ENCODE results near the gene IL37. TPM values are rescaled to one million over a fixed set of nuclear protein-coding genes. Genes with fewer than 3 reads are reported as not detected.

Gene IL37
- total and polyA plus RNA-seq, 2 of the 13 experiments (the other 11 are each of a cell fraction or from before 2014, with no cell fraction given) = not detected

DNA sequence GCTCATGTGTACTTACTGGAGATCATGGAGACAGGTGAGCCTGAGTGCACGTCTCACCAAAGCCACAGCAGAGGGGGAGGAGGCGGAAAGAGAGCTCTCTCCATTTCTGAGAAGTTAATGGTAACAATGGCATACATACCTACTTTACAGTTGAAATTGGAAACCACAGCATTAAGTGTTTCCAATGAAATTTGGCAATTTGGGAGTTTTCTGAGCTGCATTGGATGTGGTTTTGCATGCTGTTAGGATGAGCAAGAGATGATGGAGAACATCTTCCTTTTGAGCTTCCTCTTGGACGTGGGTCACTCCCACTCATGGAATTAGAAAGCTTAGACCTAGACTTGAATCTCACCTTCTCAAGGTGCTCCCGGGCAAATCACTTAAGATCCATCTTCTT, 25.5 kb upstream of the IL37 start:
- 32% methylated on average over 4 of the region's 4 CpGs for WGBS (ENCODE audit: low lambda C conversion rate)
- no peaks in the 10 kb centered on the region for H3K9me3 ChIP-seq (ENCODE audit: low read length)
- no peaks in the 10 kb centered on the region for H3K36me3 ChIP-seq (replicated peaks in 1 of 2; ENCODE audit: control insufficient read depth in 1 of 2, insufficient read depth in 2 of 2, low read length in 2 of 2)
- ATAC-seq = peak; percentile 28; the same call in 2 of the 3 replicates
- H3K27me3 ChIP-seq (ENCODE audit: control insufficient read depth in 1 of 2, insufficient read depth in 2 of 2, low read length in 2 of 2) = peaks cover 0 to 7% of the 10 kb centered on the region in 2 experiments; a peak in 2 of 5 replicates
- no peak overlapping the region for H3K9ac ChIP-seq (ENCODE audit: insufficient read depth, low read depth, low read length)
- BruUV-seq (replicated peaks) = no TSS peak
- H3K4me2 ChIP-seq (ENCODE audit: low read depth, low read length) = peak overlapping the region; percentile 1; the same call in 1 of the 2 replicates
- H3K79me2 ChIP-seq (ENCODE audit: insufficient read depth, low read length) = no peaks in the 10 kb centered on the region
- POLR2A ChIA-PET = no interaction called here
- DNase-seq (ENCODE audit: low spot score) = no peak
- in situ Hi-C loops (cut with HindIII; ENCODE audit: extremely low pct_ligation_motif_present, low pct_unique_long_range_greater_than_20kb) (no loop called here), intact Hi-C loops (cut with micrococcal nuclease; ENCODE audit: unreplicated experiment) (loop anchor here (1.0 to 10.0 kb wide), 2 partner anchors 136 to 271 kb away; no protein-coding TSS in a partner anchor)
- TF ChIP-seq ZNF839 (CRISPR knock-in tag; IDR thresholded peaks at IDR 0.05; ENCODE audit: borderline replicate concordance) (no peak), ASH2L (IDR thresholded peaks at IDR 0.05; ENCODE audit: insufficient read length, low read depth, low read length) (no peak), RARG (CRISPR knock-in tag; IDR thresholded peaks at IDR 0.05; ENCODE audit: low read depth) (no peak), ZNF34 (CRISPR knock-in tag; IDR thresholded peaks at IDR 0.05; ENCODE audit: borderline replicate concordance) (no peak), ZNF382 (CRISPR knock-in tag; IDR thresholded peaks at IDR 0.05; ENCODE audit: borderline replicate concordance) (no peak), CBX1 (IDR thresholded peaks at IDR 0.05; ENCODE audit: low read depth) (no peak)
- TF ChIP-seq, protein P1, sequence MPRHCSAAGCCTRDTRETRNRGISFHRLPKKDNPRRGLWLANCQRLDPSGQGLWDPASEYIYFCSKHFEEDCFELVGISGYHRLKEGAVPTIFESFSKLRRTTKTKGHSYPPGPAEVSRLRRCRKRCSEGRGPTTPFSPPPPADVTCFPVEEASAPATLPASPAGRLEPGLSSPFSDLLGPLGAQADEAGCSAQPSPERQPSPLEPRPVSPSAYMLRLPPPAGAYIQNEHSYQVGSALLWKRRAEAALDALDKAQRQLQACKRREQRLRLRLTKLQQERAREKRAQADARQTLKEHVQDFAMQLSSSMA (CRISPR knock-in tag; IDR thresholded peaks at IDR 0.05) = no peak
- H4K20me1 ChIP-seq (ENCODE audit: insufficient read depth, low read length) = no peaks in the 10 kb centered on the region
- peaks cover 25% of the 10 kb centered on the region for H3K4me1 ChIP-seq (ENCODE audit: insufficient read depth, low read length)
- no peak for FAIRE-seq
- no peak overlapping the region for H3K27ac ChIP-seq (ENCODE audit: extremely low read length, insufficient read depth, low read length)
- CTCF ChIA-PET (ENCODE audit: low intra/inter-chr PET ratio, low total read pairs) = interaction anchor here (5.8 kb wide), 1 partner anchor 136 kb away, joined by 86 read pairs; no protein-coding TSS in a partner anchor
- no peak overlapping the region for H3K4me3 ChIP-seq (replicated peaks in 1 of 3; ENCODE audit: insufficient read depth in 1 of 3, low read depth in 2 of 3, low read length in 3 of 3)
- no peak overlapping the region for H2AFZ ChIP-seq (ENCODE audit: low read length)

DNA sequence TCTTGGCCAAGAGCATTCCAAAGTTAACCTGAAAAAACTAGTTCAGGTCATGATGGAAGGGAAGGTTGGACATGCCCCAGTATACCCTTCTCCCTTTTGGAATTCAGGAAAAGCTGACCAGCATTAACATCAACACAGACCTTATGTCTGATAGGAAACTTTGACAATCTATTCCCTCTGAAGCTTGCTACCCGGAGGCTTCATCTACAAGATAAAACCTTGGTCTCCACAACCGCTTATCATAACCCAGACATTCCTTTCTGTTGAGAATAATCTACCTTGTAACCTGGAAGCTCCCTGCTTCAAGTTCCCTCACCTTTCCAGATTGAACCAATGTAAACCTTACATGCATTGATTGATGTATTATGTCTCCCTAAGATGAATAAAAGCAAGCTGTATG, 24.7 kb upstream of the IL37 start:
- in situ Hi-C loops (cut with HindIII; ENCODE audit: extremely low pct_ligation_motif_present, low pct_unique_long_range_greater_than_20kb) = no loop called here
- Histone ChIP-seq H3K9ac (ENCODE audit: insufficient read depth, low read depth, low read length) (no peak overlapping the region), H3K4me1 (ENCODE audit: insufficient read depth, low read length) (peaks cover 18% of the 10 kb centered on the region), H3K36me3 (replicated peaks in 1 of 2; ENCODE audit: control insufficient read depth in 1 of 2, insufficient read depth in 2 of 2, low read length in 2 of 2) (no peaks in the 10 kb centered on the region), H3K27ac (ENCODE audit: extremely low read length, insufficient read depth, low read length) (no peak overlapping the region), H4K20me1 (ENCODE audit: insufficient read depth, low read length) (no peaks in the 10 kb centered on the region), H3K4me3 (replicated peaks in 1 of 3; ENCODE audit: insufficient read depth in 1 of 3, low read depth in 2 of 3, low read length in 3 of 3) (no peak overlapping the region), H3K4me2 (ENCODE audit: low read depth, low read length) (no peak overlapping the region), H2AFZ (ENCODE audit: low read length) (no peak overlapping the region), H3K27me3 (ENCODE audit: control insufficient read depth in 1 of 2, insufficient read depth in 2 of 2, low read length in 2 of 2) (peaks cover 0 to 9% of the 10 kb centered on the region in 2 experiments; a peak in 2 of 5 replicates), H3K79me2 (ENCODE audit: insufficient read depth, low read length) (no peaks in the 10 kb centered on the region), H3K9me3 (ENCODE audit: low read length) (no peaks in the 10 kb centered on the region)
- BruUV-seq (replicated peaks) = no TSS peak
- CTCF ChIA-PET (ENCODE audit: low intra/inter-chr PET ratio, low total read pairs) = interaction anchor here (5.8 kb wide), 1 partner anchor 136 kb away, joined by 86 read pairs; no protein-coding TSS in a partner anchor
- ATAC-seq = no peak
- POLR2A ChIA-PET = no interaction called here
- WGBS (ENCODE audit: low lambda C conversion rate) = 25% methylated on average over 2 of the region's 2 CpGs
- no peak for FAIRE-seq
- intact Hi-C loops (cut with micrococcal nuclease; ENCODE audit: unreplicated experiment) = loop anchor here (10.0 kb wide), 1 partner anchor 271 kb away; no protein-coding TSS in a partner anchor
- DNase-seq (ENCODE audit: low spot score) = no peak
- TF ChIP-seq, protein P2, sequence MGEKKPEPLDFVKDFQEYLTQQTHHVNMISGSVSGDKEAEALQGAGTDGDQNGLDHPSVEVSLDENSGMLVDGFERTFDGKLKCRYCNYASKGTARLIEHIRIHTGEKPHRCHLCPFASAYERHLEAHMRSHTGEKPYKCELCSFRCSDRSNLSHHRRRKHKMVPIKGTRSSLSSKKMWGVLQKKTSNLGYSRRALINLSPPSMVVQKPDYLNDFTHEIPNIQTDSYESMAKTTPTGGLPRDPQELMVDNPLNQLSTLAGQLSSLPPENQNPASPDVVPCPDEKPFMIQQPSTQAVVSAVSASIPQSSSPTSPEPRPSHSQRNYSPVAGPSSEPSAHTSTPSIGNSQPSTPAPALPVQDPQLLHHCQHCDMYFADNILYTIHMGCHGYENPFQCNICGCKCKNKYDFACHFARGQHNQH (CRISPR knock-in tag; IDR thresholded peaks at IDR 0.05) = no peak
- no peak for TF ChIP-seq XRCC5 (optimal IDR thresholded peaks at IDR 0.05; ENCODE audit: low read length)
- no peak for TF ChIP-seq ZNF709 (CRISPR knock-in tag; IDR thresholded peaks at IDR 0.05)
- TF ChIP-seq REXO4 (CRISPR knock-in tag; IDR thresholded peaks at IDR 0.05; ENCODE audit: borderline replicate concordance) = no peak
- TF ChIP-seq ZNF569 (CRISPR knock-in tag; IDR thresholded peaks at IDR 0.05; ENCODE audit: borderline replicate concordance) = no peak
- no peak for TF ChIP-seq ETV5 (CRISPR knock-in tag; IDR thresholded peaks at IDR 0.05; ENCODE audit: borderline replicate concordance)
- TF ChIP-seq MAFG (CRISPR knock-in tag; IDR thresholded peaks at IDR 0.05) = no peak

Data from HepG2 (cell line).